ENCODE results near the gene CDH6.

Gene CDH6

GRCh38 chr5:31300501-31300900, 107.0 kb downstream of the CDH6 start:
- intact Hi-C loops (cut with DNase I): no loop called here
- DNase-seq: no peak

GRCh38 chr5:31301833-31302232, 108.3 kb downstream of the CDH6 start:
- DNase-seq: no peak
- intact Hi-C loops (cut with DNase I): no loop called here

GRCh38 chr5:31303688-31304087, 110.2 kb downstream of the CDH6 start:
- intact Hi-C loops (cut with DNase I): no loop called here
- no peak for DNase-seq

GRCh38 chr5:31317665-31318064, 124.2 kb downstream of the CDH6 start:
- intact Hi-C loops (cut with DNase I): no loop called here
- DNase-seq: no peak

- no peak for DNase-seq
- intact Hi-C loops (cut with DNase I): no loop called here
Measured at GRCh38 chr5:31319335-31319734, 125.8 kb downstream of the CDH6 start.

GRCh38 chr5:31322946-31323345, 129.5 kb downstream of the CDH6 start:
- no peak for DNase-seq
- intact Hi-C loops (cut with DNase I): no loop called here

- no peak for DNase-seq
- intact Hi-C loops (cut with DNase I): no loop called here
Measured at GRCh38 chr5:31324842-31325241, 131.4 kb downstream of the CDH6 start.

GRCh38 chr5:31328040-31328733, 134.7 kb downstream of the CDH6 start:
- intact Hi-C loops (cut with DNase I): no loop called here
- DNase-seq: no peak

GRCh38 chr5:31329715-31330114, 136.2 kb downstream of the CDH6 start:
- intact Hi-C loops (cut with DNase I): no loop called here
- no peak for DNase-seq

GRCh38 chr5:31332160-31332559, 138.7 kb downstream of the CDH6 start:
- DNase-seq: no peak
- intact Hi-C loops (cut with DNase I): no loop called here

GRCh38 chr5:31333475-31333874, 140.0 kb downstream of the CDH6 start:
- intact Hi-C loops (cut with DNase I): no loop called here
- DNase-seq: peak in 8 of 42 donors; percentile 10 to 45 (median 21)

GRCh38 chr5:31334061-31334860, 140.8 kb downstream of the CDH6 start:
- intact Hi-C loops (cut with DNase I): no loop called here

GRCh38 chr5:31335456-31335855, 142.0 kb downstream of the CDH6 start:
- DNase-seq: no peak
- intact Hi-C loops (cut with DNase I): no loop called here

More at GRCh38 chr5:31334061-31334860, 140.8 kb downstream of the CDH6 start:
- DNase-seq: no peak

- intact Hi-C loops (cut with DNase I): no loop called here
- DNase-seq: no peak
Measured at GRCh38 chr5:31343946-31344345, 150.5 kb downstream of the CDH6 start.

GRCh38 chr5:31346896-31347551, 153.5 kb downstream of the CDH6 start:
- intact Hi-C loops (cut with DNase I): no loop called here

GRCh38 chr5:31347552-31347905, 154.0 kb downstream of the CDH6 start:
- intact Hi-C loops (cut with DNase I): no loop called here

More at GRCh38 chr5:31346896-31347551, 153.5 kb downstream of the CDH6 start:
- DNase-seq: no peak

GRCh38 chr5:31350395-31350794, 156.9 kb downstream of the CDH6 start:
- no peak for DNase-seq
- intact Hi-C loops (cut with DNase I): no loop called here

More at GRCh38 chr5:31347552-31347905, 154.0 kb downstream of the CDH6 start:
- DNase-seq: no peak

- no peak for DNase-seq
- intact Hi-C loops (cut with DNase I): no loop called here
Measured at GRCh38 chr5:31355337-31355736, 161.9 kb downstream of the CDH6 start.

GRCh38 chr5:31357038-31357437, 163.6 kb downstream of the CDH6 start:
- DNase-seq: no peak
- intact Hi-C loops (cut with DNase I): no loop called here

GRCh38 chr5:31359839-31360238, 166.4 kb downstream of the CDH6 start:
- no peak for DNase-seq
- intact Hi-C loops (cut with DNase I): no loop called here

All from head of caudate nucleus (tissue), 42 donors.